ENCODE measurements around the gene ERFE. TPM values are rescaled to one million over a fixed set of nuclear protein-coding genes. Genes with fewer than 3 reads are reported as not detected.
"Not testable (repeated sequence)": the region's sequence is repeated elsewhere in the genome, so short reads cannot be mapped to it uniquely, and the experiment has no call there.

Gene ERFE
- polyA plus RNA-seq, 3 donors = 8.6 to 10.2 (median 8.9) TPM

DNA sequence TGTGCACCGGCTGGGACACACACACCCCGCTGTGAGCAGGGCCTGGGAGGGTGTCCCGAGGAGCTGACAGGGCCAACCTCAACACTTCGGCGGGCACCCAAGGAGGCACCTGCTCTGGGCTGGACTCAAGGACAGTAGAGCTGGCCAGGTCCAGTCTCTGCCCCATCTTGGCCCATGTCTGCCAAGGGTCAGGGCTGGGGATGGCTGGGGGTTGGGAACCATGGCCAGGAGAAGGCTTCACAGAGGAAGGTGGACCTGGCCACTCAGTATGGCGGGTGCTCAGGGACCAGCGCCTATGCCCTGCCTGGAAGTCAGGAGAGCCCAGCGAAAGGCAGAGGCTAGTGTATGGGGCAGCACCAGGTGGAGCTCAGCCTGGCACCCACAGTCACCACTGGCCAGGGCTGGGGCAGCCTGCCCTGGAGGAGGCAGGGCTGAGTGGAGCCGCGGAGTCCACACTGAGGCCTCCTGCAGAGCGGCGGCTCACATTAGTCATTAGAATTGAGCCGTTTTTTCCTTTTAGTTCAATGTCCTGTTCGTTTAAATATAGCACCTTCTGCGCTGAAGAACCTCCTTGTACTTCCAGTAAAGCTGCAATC, 4.2 kb downstream of the ERFE start:
- no peak for DNase-seq (ENCODE audit: extremely low read depth in 1 of 11, low read depth in 9 of 11, low spot score in 4 of 11)

DNA sequence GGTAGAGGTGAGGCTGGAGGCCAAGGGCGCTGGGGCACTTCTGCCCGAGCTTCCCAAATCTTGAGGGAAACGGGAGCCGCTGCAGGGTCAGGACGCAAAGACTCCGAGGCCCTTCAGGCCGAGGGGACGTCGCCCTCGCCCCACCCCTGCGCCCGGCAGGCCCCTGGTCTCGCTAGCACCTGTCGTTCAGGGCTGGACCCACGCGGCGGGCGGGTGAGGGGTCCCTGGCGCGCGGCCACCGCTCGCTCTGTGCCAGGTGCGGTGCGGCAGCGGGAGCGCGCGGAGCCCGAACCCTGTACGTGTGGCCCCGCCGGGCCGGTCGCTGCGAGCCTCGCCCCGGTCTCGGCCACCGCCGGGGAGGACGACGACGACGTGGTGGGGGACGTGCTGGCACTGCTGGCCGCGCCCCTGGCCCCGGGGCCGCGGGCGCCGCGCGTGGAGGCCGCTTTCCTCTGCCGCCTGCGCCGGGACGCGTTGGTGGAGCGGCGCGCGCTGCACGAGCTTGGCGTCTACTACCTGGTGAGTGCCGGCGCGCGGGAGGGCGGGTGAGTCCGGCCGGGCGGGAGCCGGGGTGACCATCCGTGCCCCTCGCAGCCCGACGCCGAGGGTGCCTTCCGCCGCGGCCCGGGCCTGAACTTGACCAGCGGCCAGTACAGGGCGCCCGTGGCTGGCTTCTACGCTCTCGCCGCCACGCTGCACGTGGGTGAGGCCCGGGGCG, 4.9 kb downstream of the ERFE start:
- no peak for DNase-seq (ENCODE audit: extremely low read depth in 1 of 11, low read depth in 9 of 11, low spot score in 4 of 11)

DNA sequence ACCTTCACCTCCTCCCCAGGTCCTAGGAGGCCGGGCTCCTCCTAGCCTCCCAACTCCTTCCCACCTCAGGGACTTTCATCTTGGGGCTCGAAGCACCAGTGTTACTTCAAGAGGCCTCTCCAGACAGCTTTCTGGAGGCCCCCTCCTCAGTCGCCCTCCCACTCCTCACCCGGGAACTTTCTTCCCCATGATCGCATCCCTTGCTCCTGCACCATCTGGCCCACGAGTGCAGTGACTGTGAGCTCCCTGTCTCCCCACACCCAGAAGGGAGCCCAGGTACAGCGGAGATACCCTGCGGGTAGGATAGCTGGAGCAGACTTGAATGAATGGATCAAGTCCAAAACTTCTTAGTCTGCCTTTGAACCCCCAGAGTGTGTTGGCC, 6.1 kb downstream of the ERFE start:
- DNase-seq (ENCODE audit: extremely low read depth in 1 of 11, low read depth in 9 of 11, low spot score in 4 of 11) = no peak

GRCh38 chr2:238165288-238165921, 6.6 kb downstream of the ERFE start:
- no peak for DNase-seq (ENCODE audit: extremely low read depth in 1 of 11, low read depth in 9 of 11, low spot score in 4 of 11)

GRCh38 chr2:238166391-238167343, 7.9 kb downstream of the ERFE start:
- DNase-seq (ENCODE audit: extremely low read depth in 1 of 11, low read depth in 9 of 11, low spot score in 4 of 11) = no peak

GRCh38 chr2:238167344-238167715, 8.6 kb downstream of the ERFE start:
- DNase-seq (ENCODE audit: extremely low read depth in 1 of 11, low read depth in 9 of 11, low spot score in 4 of 11) = no peak

DNA sequence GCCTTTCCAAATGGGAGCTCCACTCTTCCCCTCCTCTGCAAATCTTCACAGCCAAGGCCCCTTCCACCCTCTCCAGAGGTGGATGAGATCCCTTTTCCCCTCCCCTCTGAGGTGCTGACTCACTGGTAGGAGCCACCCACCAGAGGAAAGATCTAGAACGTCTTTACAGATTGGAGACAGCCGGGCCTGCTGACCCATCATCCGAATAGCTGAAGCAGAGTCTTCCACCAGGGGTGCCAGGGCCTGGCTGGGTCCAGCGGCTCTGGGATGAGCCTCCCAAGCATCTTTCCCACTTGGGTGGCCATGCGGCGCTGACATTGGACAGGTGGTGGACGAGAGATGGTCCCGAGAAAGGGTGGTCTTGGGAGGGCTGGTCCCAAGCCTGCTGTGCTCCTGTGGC, 9.0 kb downstream of the ERFE start:
- DNase-seq (ENCODE audit: extremely low read depth in 1 of 11, low read depth in 9 of 11, low spot score in 4 of 11) = no peak

DNA sequence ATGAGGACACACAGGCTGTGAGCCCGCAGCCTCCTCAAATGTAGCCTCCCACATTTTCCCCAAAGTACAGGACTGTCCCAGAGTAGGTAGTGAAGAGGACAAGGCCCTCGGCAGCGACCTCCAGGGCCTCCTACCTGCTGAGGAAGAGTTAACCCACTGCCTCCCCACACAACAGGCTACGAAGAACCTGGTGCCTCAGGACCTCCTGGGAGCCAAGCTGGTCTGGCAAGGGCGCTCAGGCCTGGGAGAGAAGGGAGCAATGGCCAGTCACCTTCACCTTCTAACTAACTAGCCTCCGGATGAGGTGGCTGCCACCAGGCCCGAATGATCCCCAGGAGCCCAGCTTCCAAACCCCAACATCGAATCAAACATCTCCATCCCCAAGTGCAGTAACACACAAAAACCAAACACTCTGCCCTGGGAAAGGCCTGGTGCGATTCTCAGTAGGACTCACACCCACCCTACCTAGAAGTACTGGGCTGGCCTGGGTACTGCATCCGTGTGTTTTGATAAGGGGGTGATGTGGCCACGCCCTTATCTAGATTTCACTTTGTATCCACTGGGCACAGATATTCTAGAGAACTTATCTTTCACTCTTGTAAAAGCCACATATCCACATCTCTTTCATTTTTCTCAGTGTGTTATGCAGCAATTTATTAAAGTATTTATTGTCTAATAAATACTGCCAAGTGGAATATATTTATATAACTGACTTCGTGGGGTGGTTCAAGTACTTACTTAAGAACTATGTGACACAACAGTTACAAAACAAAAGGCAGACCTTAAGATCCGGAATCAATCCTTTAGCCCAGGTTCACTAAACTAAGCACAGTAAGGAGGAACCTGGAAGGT, 9.7 kb downstream of the ERFE start:
- DNase-seq (ENCODE audit: extremely low read depth in 1 of 11, low read depth in 9 of 11, low spot score in 4 of 11) = no peak

DNA sequence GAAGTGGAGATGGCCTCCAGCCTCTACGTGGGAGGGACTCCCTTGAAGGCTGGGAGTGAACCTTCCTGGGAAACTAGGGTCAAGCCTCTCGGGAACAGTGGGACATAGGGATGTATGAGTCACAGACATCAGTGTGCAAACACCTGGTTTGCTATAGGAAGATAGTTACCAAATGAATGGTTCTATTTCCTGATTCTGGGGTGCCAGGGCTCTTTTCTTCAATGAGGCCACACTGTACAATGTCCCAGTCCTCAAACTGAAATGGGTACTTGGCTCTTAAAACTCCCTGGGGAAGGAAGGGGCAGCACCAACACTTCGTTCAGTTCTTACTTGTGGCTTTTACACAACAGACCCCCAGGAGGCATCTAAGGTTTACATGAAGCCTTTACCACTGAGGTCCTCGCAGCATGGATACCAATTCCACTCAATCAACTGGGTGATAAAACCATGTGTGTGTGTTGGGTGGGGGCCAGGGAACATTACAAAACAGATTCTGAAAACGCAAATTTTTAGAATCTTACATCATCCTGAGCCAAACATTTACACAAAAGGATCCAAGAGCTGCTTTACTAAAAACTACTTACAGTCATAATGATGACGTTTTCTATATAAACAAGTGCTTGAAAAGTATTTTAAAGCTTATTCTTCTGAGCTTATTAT, 10.4 kb downstream of the ERFE start:
- no peak for DNase-seq (ENCODE audit: extremely low read depth in 1 of 11, low read depth in 9 of 11, low spot score in 4 of 11)

DNA sequence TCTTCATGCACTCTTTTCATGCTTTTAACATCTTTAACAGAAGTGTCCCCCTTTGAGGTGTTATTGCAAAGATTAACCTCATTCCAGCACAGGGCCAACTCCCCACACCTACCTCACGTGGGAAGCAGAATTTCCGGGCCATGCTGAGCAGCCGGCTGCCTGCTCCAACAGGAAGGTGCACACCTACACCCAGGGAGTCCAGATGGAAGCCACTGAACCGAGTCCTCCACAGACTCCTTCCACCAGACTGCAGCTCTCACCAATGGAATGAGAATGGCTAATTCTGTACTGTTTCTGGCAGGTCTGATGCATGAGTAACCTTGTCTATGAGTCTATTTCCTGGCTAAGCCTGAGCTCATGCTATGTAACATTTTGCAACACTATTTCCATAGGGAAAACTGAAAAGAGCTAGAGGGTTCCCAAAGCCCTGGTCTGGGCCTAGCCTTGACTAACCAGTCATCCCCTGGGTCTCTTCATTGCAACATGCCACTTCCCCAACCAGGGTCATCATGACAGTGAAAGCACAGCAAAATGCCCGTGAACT, 11.0 kb downstream of the ERFE start:
- DNase-seq (ENCODE audit: extremely low read depth in 1 of 11, low read depth in 9 of 11, low spot score in 4 of 11) = peak in 1 of 11 donors; percentile 44

GRCh38 chr2:238170386-238171071, 11.8 kb downstream of the ERFE start:
- no peak for DNase-seq (ENCODE audit: extremely low read depth in 1 of 11, low read depth in 9 of 11, low spot score in 4 of 11)

- not testable (repeated sequence) for DNase-seq (ENCODE audit: extremely low read depth in 1 of 11, low read depth in 9 of 11, low spot score in 4 of 11)
These were observed 12.3 kb downstream of the ERFE start for GRCh38 chr2:238171072-238171431.

- no peak for DNase-seq (ENCODE audit: extremely low read depth in 1 of 11, low read depth in 9 of 11, low spot score in 4 of 11)
These were observed 12.9 kb downstream of the ERFE start for GRCh38 chr2:238171575-238172187.

- DNase-seq (ENCODE audit: extremely low read depth in 1 of 11, low read depth in 9 of 11, low spot score in 4 of 11) = no peak
These were observed 13.7 kb downstream of the ERFE start for GRCh38 chr2:238172439-238172838.

DNA sequence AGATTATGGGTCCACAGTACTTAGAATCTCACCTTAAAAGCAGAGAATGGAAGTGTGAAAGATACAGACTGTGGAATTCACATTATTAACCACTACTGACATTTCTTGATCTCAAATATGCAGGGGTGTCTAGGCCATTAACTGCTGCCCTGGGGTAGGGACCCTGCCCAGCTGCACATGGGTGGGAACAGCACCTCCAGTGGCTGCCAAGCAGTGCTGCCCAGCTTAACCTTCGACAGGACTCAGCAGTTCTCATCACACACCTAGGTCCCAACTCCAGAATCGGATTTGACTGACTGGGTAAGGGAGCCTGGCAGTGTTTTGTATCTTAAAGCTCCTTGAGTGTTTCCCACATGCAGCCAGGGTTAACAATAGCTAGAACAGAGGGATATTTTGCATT, 14.9 kb downstream of the ERFE start:
- no peak for DNase-seq (ENCODE audit: extremely low read depth in 1 of 11, low read depth in 9 of 11, low spot score in 4 of 11)

GRCh38 chr2:238174291-238174690, 15.5 kb downstream of the ERFE start:
- DNase-seq (ENCODE audit: extremely low read depth in 1 of 11, low read depth in 9 of 11, low spot score in 4 of 11) = no peak

- no peak for DNase-seq (ENCODE audit: extremely low read depth in 1 of 11, low read depth in 9 of 11, low spot score in 4 of 11)
These were observed 15.9 kb downstream of the ERFE start for GRCh38 chr2:238174701-238175100.

Measured in renal cortex interstitium (tissue), 11 donors.